ENCODE measurements around the gene LRRC25.

LRRC25 gene

GRCh38 chr19:18425515-18426415, 28.3 kb upstream of the LRRC25 start:
- TF ChIP-seq FOXP2 (optimal IDR thresholded peaks at IDR 0.05; ENCODE audit: borderline replicate concordance, extremely low read depth, extremely low read length, insufficient read depth) (no peak), TAF1 (IDR thresholded peaks at IDR 0.05; ENCODE audit: borderline replicate concordance, insufficient read depth, low read length) (no peak), REST (IDR thresholded peaks at IDR 0.05; ENCODE audit: insufficient read depth in 1 of 2, low read depth in 2 of 2, low read length in 2 of 2) (no peak), POLR2AphosphoS5 (IDR thresholded peaks at IDR 0.05; ENCODE audit: low read depth, low read length) (no peak), SIN3A (IDR thresholded peaks at IDR 0.05; ENCODE audit: borderline replicate concordance, insufficient read depth, low read length) (no peak)

GRCh38 chr19:18424890-18425514, 27.6 kb upstream of the LRRC25 start:
- TF ChIP-seq FOXP2 (optimal IDR thresholded peaks at IDR 0.05; ENCODE audit: borderline replicate concordance, extremely low read depth, extremely low read length, insufficient read depth): no peak
- no peak for TF ChIP-seq REST (IDR thresholded peaks at IDR 0.05; ENCODE audit: insufficient read depth in 1 of 2, low read depth in 2 of 2, low read length in 2 of 2)
- no peak for TF ChIP-seq TAF1 (IDR thresholded peaks at IDR 0.05; ENCODE audit: borderline replicate concordance, insufficient read depth, low read length)
- TF ChIP-seq POLR2AphosphoS5 (IDR thresholded peaks at IDR 0.05; ENCODE audit: low read depth, low read length): no peak
- no peak for TF ChIP-seq SIN3A (IDR thresholded peaks at IDR 0.05; ENCODE audit: borderline replicate concordance, insufficient read depth, low read length)

- no peak for TF ChIP-seq REST (IDR thresholded peaks at IDR 0.05; ENCODE audit: insufficient read depth in 1 of 2, low read depth in 2 of 2, low read length in 2 of 2)
- no peak for TF ChIP-seq FOXP2 (optimal IDR thresholded peaks at IDR 0.05; ENCODE audit: borderline replicate concordance, extremely low read depth, extremely low read length, insufficient read depth)
- TF ChIP-seq SIN3A (IDR thresholded peaks at IDR 0.05; ENCODE audit: borderline replicate concordance, insufficient read depth, low read length): no peak
- TF ChIP-seq POLR2AphosphoS5 (IDR thresholded peaks at IDR 0.05; ENCODE audit: low read depth, low read length): no peak
- no peak for TF ChIP-seq TAF1 (IDR thresholded peaks at IDR 0.05; ENCODE audit: borderline replicate concordance, insufficient read depth, low read length)
These were observed 26.9 kb upstream of the LRRC25 start for GRCh38 chr19:18424122-18424889.

- TF ChIP-seq REST (IDR thresholded peaks at IDR 0.05; ENCODE audit: insufficient read depth in 1 of 2, low read depth in 2 of 2, low read length in 2 of 2) (no peak), SIN3A (IDR thresholded peaks at IDR 0.05; ENCODE audit: borderline replicate concordance, insufficient read depth, low read length) (no peak), FOXP2 (optimal IDR thresholded peaks at IDR 0.05; ENCODE audit: borderline replicate concordance, extremely low read depth, extremely low read length, insufficient read depth) (no peak), POLR2AphosphoS5 (IDR thresholded peaks at IDR 0.05; ENCODE audit: low read depth, low read length) (no peak), TAF1 (IDR thresholded peaks at IDR 0.05; ENCODE audit: borderline replicate concordance, insufficient read depth, low read length) (no peak)
These were observed 26.0 kb upstream of the LRRC25 start for GRCh38 chr19:18423258-18424020.

All from PFSK-1 (cell line).